Fibroblast of lung (primary cell): ENCODE data around the gene GPC3. TPM values are rescaled to one million over a fixed set of nuclear protein-coding genes. Genes with fewer than 3 reads are reported as not detected.

Experiments used
- DNase-seq, 2 donors: peaks; one replicate each; pipeline versions ENCODE4 v3.0.0 to v3.0.0-alpha.2; 2010; ENCODE audit warnings: low read depth in 2 of 2
- H2AFZ ChIP-seq: 2 replicates; pipeline ENCODE4 v1.5.1; 2012; ENCODE audit warnings: low read length, control low read depth, inconsistent platforms
- H3K27ac ChIP-seq: 2 replicates; pipeline ENCODE4 v1.5.1; 2011; ENCODE audit warnings: low read length, control low read depth; ENCODE audit not compliant: insufficient read depth
- H3K27me3 ChIP-seq: 2 replicates; pipeline ENCODE4 v1.5.1; 2011; ENCODE audit warnings: mild to moderate bottlenecking, low read length; ENCODE audit not compliant: control insufficient read depth, insufficient read depth
- H3K36me3 ChIP-seq: 2 replicates; pipeline ENCODE4 v1.5.1; 2011; ENCODE audit warnings: low read length; ENCODE audit not compliant: control insufficient read depth, insufficient read depth
- H3K4me1 ChIP-seq: 2 replicates; pipeline ENCODE4 v1.5.1; 2011; ENCODE audit warnings: low read length; ENCODE audit not compliant: control insufficient read depth, insufficient read depth; ENCODE audit errors: extremely low read depth
- H3K4me2 ChIP-seq: 2 replicates; pipeline ENCODE4 v1.5.1; 2011; ENCODE audit warnings: low read length, control low read depth; ENCODE audit not compliant: insufficient read depth; ENCODE audit errors: extremely low read depth
- H3K4me3 ChIP-seq, 4 experiments: fragments of 200-600 bp in 1 of 4; sonication (generic) in 1 of 4; replicated peaks in 1 of 4; 2 replicates each; pipeline ENCODE4 v1.5.1; 2011 to 2016; ENCODE audit warnings: low read length in 4 of 4, low read depth in 3 of 4, mild to moderate bottlenecking in 3 of 4, control low read depth in 2 of 4, inconsistent platforms in 1 of 4, mixed read lengths in 1 of 4; ENCODE audit not compliant: insufficient read depth in 1 of 4; ENCODE audit errors: control extremely low read depth in 1 of 4
- H3K79me2 ChIP-seq: 2 replicates; pipeline ENCODE4 v1.5.1; 2012; ENCODE audit warnings: mild to moderate bottlenecking, low read length, inconsistent platforms; ENCODE audit not compliant: control insufficient read depth, insufficient read depth
- H3K9ac ChIP-seq: 2 replicates; pipeline ENCODE4 v1.5.1; 2011; ENCODE audit warnings: mild to moderate bottlenecking, low read length, control low read depth; ENCODE audit not compliant: insufficient read depth
- H3K9me3 ChIP-seq: 2 replicates; pipeline ENCODE4 v1.5.1; 2012; ENCODE audit warnings: low read depth, low read length; ENCODE audit not compliant: control insufficient read depth, insufficient read depth
- H4K20me1 ChIP-seq: 2 replicates; pipeline ENCODE4 v1.5.1; 2011; ENCODE audit warnings: low read length; ENCODE audit not compliant: control insufficient read depth, insufficient read depth; ENCODE audit errors: extremely low read depth
- CTCF ChIP-seq, 2 donors: IDR thresholded peaks in 1 of 2; conservative IDR thresholded peaks in 1 of 2; 1 replicate in 1 of 2; 2 replicates in 1 of 2; pipeline ENCODE4 v1.5.1; 2011 to 2012; ENCODE audit warnings: low read length in 2 of 2, control low read depth in 1 of 2, inconsistent platforms in 1 of 2, low read depth in 1 of 2, mild to moderate bottlenecking in 1 of 2
- EZH2 ChIP-seq: IDR thresholded peaks from 2 replicates; pipeline ENCODE4 v1.5.1; 2012; ENCODE audit warnings: low read length, control low read depth, mild to moderate bottlenecking; ENCODE audit errors: missing control alignments
- polyA plus RNA-seq, 2 donors: library from polyadenylated mRNA; depleted of rRNA in 1 of 2; stranded (reverse) in 1 of 2; unstranded in 1 of 2; fragments of >200 nt; gene quantifications; 2 replicates each; pipeline ENCODE4 v1.2.1, GENCODE V29; 2011 to 2012; ENCODE audit warnings: missing spikeins in 1 of 2
- total RNA-seq: library from RNA; depleted of rRNA; stranded (reverse); fragments of >200 nt; gene quantifications from 2 replicates; pipeline ENCODE4 v1.2.1, GENCODE V29; 2014

GPC3 gene
- total and polyA plus RNA-seq, 2 donors (not counting 1 experiment from before 2014, with no cell fraction given), result 6.4 to 7.1 TPM

DNA sequence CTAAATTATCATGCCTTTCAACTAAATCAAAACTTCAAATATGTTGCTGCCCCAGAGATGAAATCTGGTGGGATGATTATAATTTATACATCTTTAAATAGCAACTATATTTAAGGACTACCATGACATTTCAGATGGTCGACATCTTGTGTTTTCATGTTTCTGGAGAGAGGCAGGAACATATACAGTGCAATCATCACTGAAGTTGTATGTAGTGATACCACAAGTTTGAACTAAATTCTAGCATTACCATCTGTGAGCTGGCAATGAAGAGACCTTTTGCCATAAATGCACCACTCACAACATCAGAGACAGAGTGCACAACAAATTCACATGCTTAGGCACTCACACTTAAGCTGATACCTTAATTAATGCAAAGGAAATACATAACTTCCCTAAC, 373.7 kb downstream of the GPC3 start:
- no peak overlapping the region for H3K4me2 ChIP-seq
- no peak overlapping the region for H3K4me3 ChIP-seq
- H2AFZ ChIP-seq, result no peak overlapping the region
- H3K36me3 ChIP-seq, result no peaks in the 10 kb centered on the region
- no peaks in the 10 kb centered on the region for H3K27me3 ChIP-seq
- H3K79me2 ChIP-seq, result no peaks in the 10 kb centered on the region
- no peak for DNase-seq
- no peak overlapping the region for H3K9ac ChIP-seq
- peaks cover 2% of the 10 kb centered on the region for H3K4me1 ChIP-seq
- no peak for TF ChIP-seq EZH2
- TF ChIP-seq CTCF (conservative IDR thresholded peaks at IDR 0.05 in 1 of 2, IDR thresholded peaks at IDR 0.05 in 1 of 2; ENCODE audit: low read depth in 1 of 2, low read length in 2 of 2), result no peak
- no peaks in the 10 kb centered on the region for H4K20me1 ChIP-seq
- no peak overlapping the region for H3K27ac ChIP-seq
- no peaks in the 10 kb centered on the region for H3K9me3 ChIP-seq

DNA sequence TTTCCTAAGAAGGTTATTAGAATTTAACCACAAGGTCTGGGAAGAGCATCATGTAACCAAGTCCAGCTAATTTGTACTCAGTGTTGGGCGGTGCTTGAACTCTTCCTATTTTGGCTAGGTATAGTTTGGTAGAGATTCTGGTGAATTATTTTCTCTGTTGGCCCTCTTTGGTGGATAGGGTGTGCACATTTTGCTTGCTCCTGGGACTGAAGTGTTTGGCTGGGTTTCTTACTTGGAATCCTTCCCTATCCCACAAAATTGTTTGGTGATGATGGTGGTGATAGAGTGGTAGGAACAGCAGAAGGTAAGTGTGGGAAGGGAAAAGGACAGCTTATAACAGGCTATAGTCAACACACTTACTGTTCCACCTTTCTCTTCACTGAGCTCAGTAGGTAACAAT, 375.3 kb downstream of the GPC3 start:
- H3K27ac ChIP-seq, result no peak overlapping the region
- H3K4me1 ChIP-seq, result peaks cover 2% of the 10 kb centered on the region
- peak; percentile 41 to 77 for DNase-seq
- H3K4me3 ChIP-seq, result no peak overlapping the region
- H3K27me3 ChIP-seq, result no peaks in the 10 kb centered on the region
- no peaks in the 10 kb centered on the region for H3K79me2 ChIP-seq
- no peak overlapping the region for H2AFZ ChIP-seq
- H3K9ac ChIP-seq, result no peak overlapping the region
- H3K4me2 ChIP-seq, result no peak overlapping the region
- H3K9me3 ChIP-seq, result no peaks in the 10 kb centered on the region
- H4K20me1 ChIP-seq, result no peaks in the 10 kb centered on the region
- no peak for TF ChIP-seq EZH2
- no peak for TF ChIP-seq CTCF (conservative IDR thresholded peaks at IDR 0.05 in 1 of 2, IDR thresholded peaks at IDR 0.05 in 1 of 2; ENCODE audit: low read depth in 1 of 2, low read length in 2 of 2)
- no peaks in the 10 kb centered on the region for H3K36me3 ChIP-seq

DNA sequence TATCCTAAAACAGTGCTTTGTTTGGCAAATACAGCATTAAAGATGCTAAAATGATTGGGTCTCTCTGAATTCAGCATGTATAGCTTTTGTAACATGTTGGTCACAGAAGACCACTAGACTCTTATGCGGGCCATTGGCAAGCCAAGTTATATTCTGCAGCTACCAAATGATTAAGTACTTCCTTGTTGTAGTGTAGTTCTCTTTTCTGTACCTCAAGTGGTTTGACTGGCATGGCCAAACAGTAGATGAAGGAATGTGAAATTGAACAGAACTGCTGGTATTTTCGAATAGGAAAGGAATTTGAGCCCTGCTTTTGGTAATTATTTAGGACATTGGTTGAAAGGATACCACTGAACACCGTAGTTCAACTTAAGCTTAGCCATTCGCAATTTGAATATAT, 376.2 kb downstream of the GPC3 start:
- Histone ChIP-seq H4K20me1 (no peaks in the 10 kb centered on the region), H3K4me3 (no peak overlapping the region), H3K9me3 (no peaks in the 10 kb centered on the region), H3K27me3 (no peaks in the 10 kb centered on the region), H3K79me2 (no peaks in the 10 kb centered on the region), H3K4me2 (no peak overlapping the region), H3K9ac (no peak overlapping the region), H3K36me3 (no peaks in the 10 kb centered on the region), H2AFZ (no peak overlapping the region), H3K27ac (no peak overlapping the region), H3K4me1 (peaks cover 2% of the 10 kb centered on the region)
- no peak for TF ChIP-seq CTCF (conservative IDR thresholded peaks at IDR 0.05 in 1 of 2, IDR thresholded peaks at IDR 0.05 in 1 of 2; ENCODE audit: low read depth in 1 of 2, low read length in 2 of 2)
- TF ChIP-seq EZH2, result no peak
- peak in 1 of 2 donors; percentile 20 for DNase-seq
